ENCODE results near the gene STAT2. TPM values are rescaled to one million over a fixed set of nuclear protein-coding genes. Genes with fewer than 3 reads are reported as not detected.
A peak's percentile ranks its signal among the peaks of the same experiment; 100 is the strongest.
"Not testable (repeated sequence)": the region's sequence is repeated elsewhere in the genome, so short reads cannot be mapped to it uniquely, and the experiment has no call there.

Gene STAT2
- total RNA-seq, 4 donors from 2014 or later, result 21.0 to 33.2 (median 27.4) TPM

- TF ChIP-seq CTCF (IDR thresholded peaks at IDR 0.05 in 4 of 5, conservative IDR thresholded peaks at IDR 0.05 in 1 of 5), result no peak
- TF ChIP-seq POLR2A (IDR thresholded peaks at IDR 0.05), result no peak
- in situ Hi-C loops (cut with MboI; ENCODE audit: low sequenced_read_pairs in 4 of 4) (loop anchor here in 1 of 4 donors (10.0 kb wide), 1 partner anchor 113 kb away; the partner anchor contains the start of gene SPRYD4), intact Hi-C loops (cut with DNase I; ENCODE audit: low total_unique reads) (no loop called here)
- Histone ChIP-seq H3K4me1 (no peaks in the 10 kb centered on the region), H3K4me3 (no peak overlapping the region), H3K27ac (no peak overlapping the region), H3K9me3 (no peaks in the 10 kb centered on the region), H3K36me3 (peaks cover 3 to 94% of the 10 kb centered on the region in 2 donors), H3K27me3 (no peaks in the 10 kb centered on the region)
- DNase-seq (no peak), ATAC-seq (no peak)
These were observed 8.6 kb downstream of the STAT2 start for GRCh38 chr12:56351325-56351724.

GRCh38 chr12:56350662-56351061 is 9.2 kb downstream of the STAT2 start:
- no peak for DNase-seq
- H3K4me3 ChIP-seq, result no peak overlapping the region
- no peaks in the 10 kb centered on the region for H3K9me3 ChIP-seq
- in situ Hi-C loops (cut with MboI; ENCODE audit: low sequenced_read_pairs in 4 of 4), result loop anchor here in 1 of 4 donors (10.0 kb wide), 1 partner anchor 114 kb away; the partner anchor contains the start of gene SPRYD4
- H3K4me1 ChIP-seq, result no peaks in the 10 kb centered on the region
- TF ChIP-seq POLR2A (IDR thresholded peaks at IDR 0.05) (no peak), CTCF (IDR thresholded peaks at IDR 0.05 in 4 of 5, conservative IDR thresholded peaks at IDR 0.05 in 1 of 5) (no peak)
- H3K36me3 ChIP-seq, result peaks cover 3 to 94% of the 10 kb centered on the region in 2 donors
- no peak overlapping the region for H3K27ac ChIP-seq
- no peaks in the 10 kb centered on the region for H3K27me3 ChIP-seq
- intact Hi-C loops (cut with DNase I; ENCODE audit: low total_unique reads), result no loop called here
- no peak for ATAC-seq

- Histone ChIP-seq H3K27me3 (no peaks in the 10 kb centered on the region), H3K36me3 (peaks cover 3 to 87% of the 10 kb centered on the region in 2 donors), H3K4me3 (no peak overlapping the region), H3K27ac (no peak overlapping the region), H3K4me1 (no peaks in the 10 kb centered on the region), H3K9me3 (no peaks in the 10 kb centered on the region)
- in situ Hi-C loops (cut with MboI; ENCODE audit: low sequenced_read_pairs in 4 of 4) (no loop called here), intact Hi-C loops (cut with DNase I; ENCODE audit: low total_unique reads) (no loop called here)
- no peak for ATAC-seq
- TF ChIP-seq CTCF (IDR thresholded peaks at IDR 0.05 in 4 of 5, conservative IDR thresholded peaks at IDR 0.05 in 1 of 5) (no peak), POLR2A (IDR thresholded peaks at IDR 0.05) (no peak)
- no peak for DNase-seq
These were observed 11.1 kb downstream of the STAT2 start for GRCh38 chr12:56348776-56349175.

- ATAC-seq; H3K27me3 ChIP-seq; DNase-seq; H3K4me1 ChIP-seq; intact Hi-C loops (cut with DNase I; ENCODE audit: low total_unique reads); H3K9me3 ChIP-seq; H3K27ac ChIP-seq; in situ Hi-C loops (cut with MboI; ENCODE audit: low sequenced_read_pairs in 4 of 4); H3K4me3 ChIP-seq: not testable (repeated sequence)
- H3K36me3 ChIP-seq, result peaks cover 3 to 90% of the 10 kb centered on the region in 2 donors
These were observed 12.7 kb downstream of the STAT2 start for GRCh38 chr12:56347255-56347654.

GRCh38 chr12:56346675-56347074 is 13.2 kb downstream of the STAT2 start:
- Histone ChIP-seq H3K9me3 (no peaks in the 10 kb centered on the region), H3K4me3 (no peak overlapping the region), H3K27ac (no peak overlapping the region), H3K27me3 (no peaks in the 10 kb centered on the region), H3K36me3 (peaks cover 3 to 85% of the 10 kb centered on the region in 2 donors), H3K4me1 (no peaks in the 10 kb centered on the region)
- DNase-seq, result no peak
- in situ Hi-C loops (cut with MboI; ENCODE audit: low sequenced_read_pairs in 4 of 4), result no loop called here
- peak in 1 of 2 donors; percentile 55 for ATAC-seq
- TF ChIP-seq CTCF (IDR thresholded peaks at IDR 0.05 in 4 of 5, conservative IDR thresholded peaks at IDR 0.05 in 1 of 5) (no peak), POLR2A (IDR thresholded peaks at IDR 0.05) (no peak)
- intact Hi-C loops (cut with DNase I; ENCODE audit: low total_unique reads), result no loop called here

- H3K4me1 ChIP-seq; H3K27ac ChIP-seq; H3K9me3 ChIP-seq; H3K27me3 ChIP-seq; DNase-seq; in situ Hi-C loops (cut with MboI; ENCODE audit: low sequenced_read_pairs in 4 of 4); intact Hi-C loops (cut with DNase I; ENCODE audit: low total_unique reads); H3K4me3 ChIP-seq; ATAC-seq: not testable (repeated sequence)
- H3K36me3 ChIP-seq, result peaks cover 0 to 43% of the 10 kb centered on the region in 2 donors
These were observed 17.6 kb downstream of the STAT2 start for GRCh38 chr12:56342290-56342689.

Data from gastrocnemius medialis (tissue), 4 donors.